Kidney epithelial cell (primary cell): Measurements from ENCODE around the gene RAD51B. TPM values are rescaled to one million over a fixed set of nuclear protein-coding genes. Genes with fewer than 3 reads are reported as not detected.

ENCODE experiments used
- DNase-seq: peaks from one replicate; pipeline ENCODE4 v3.0.0-alpha.2; 2010; ENCODE audit warnings: low read depth
- H3K27me3 ChIP-seq: 2 replicates; pipeline ENCODE4 v1.6.0; 2011; ENCODE audit warnings: low read length; ENCODE audit not compliant: control insufficient read depth, insufficient read depth
- H3K36me3 ChIP-seq: 2 replicates; pipeline ENCODE4 v1.5.1; 2011; ENCODE audit warnings: low read length; ENCODE audit not compliant: control insufficient read depth, insufficient read depth
- H3K4me3 ChIP-seq: 2 replicates; pipeline ENCODE4 v1.5.1; 2011; ENCODE audit warnings: low read depth, mild to moderate bottlenecking, control low read depth, low read length
- total RNA-seq: library from RNA; depleted of rRNA; stranded (reverse); fragments of >200 nt; gene quantifications from 2 replicates; pipeline ENCODE4 v1.2.3, GENCODE V29; 2015
- TF ChIP-seq, protein P1 (sequence below): IDR thresholded peaks from 2 replicates; pipeline ENCODE4 v1.5.1; 2011; ENCODE audit warnings: mild to moderate bottlenecking, moderate library complexity, low read length, control low read depth, inconsistent platforms; ENCODE audit not compliant: insufficient read depth, poor library complexity, severe bottlenecking

The RAD51B gene
- total RNA-seq, 1 donor from 2014 or later: 9.5 TPM

DNA sequence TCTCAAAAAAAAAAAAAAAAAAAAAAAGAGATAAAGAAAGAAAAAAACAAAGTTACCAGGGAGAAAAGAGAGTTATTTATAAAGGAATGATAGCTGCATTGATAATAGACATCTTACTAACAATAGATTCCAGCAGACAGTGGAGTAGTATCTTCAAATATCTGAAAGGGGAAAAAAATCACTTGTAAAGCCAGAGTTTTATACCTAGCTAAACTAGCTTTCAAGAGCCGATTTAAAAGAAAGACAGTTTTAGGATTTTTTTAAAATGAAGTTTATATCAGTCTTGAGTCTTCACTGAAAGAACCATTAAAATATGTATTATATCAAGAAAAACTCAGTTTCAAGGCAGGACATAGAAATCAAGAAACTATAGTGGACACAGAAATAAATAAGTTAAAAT is 710.9 kb downstream of the RAD51B start:
- TF ChIP-seq, protein P1, sequence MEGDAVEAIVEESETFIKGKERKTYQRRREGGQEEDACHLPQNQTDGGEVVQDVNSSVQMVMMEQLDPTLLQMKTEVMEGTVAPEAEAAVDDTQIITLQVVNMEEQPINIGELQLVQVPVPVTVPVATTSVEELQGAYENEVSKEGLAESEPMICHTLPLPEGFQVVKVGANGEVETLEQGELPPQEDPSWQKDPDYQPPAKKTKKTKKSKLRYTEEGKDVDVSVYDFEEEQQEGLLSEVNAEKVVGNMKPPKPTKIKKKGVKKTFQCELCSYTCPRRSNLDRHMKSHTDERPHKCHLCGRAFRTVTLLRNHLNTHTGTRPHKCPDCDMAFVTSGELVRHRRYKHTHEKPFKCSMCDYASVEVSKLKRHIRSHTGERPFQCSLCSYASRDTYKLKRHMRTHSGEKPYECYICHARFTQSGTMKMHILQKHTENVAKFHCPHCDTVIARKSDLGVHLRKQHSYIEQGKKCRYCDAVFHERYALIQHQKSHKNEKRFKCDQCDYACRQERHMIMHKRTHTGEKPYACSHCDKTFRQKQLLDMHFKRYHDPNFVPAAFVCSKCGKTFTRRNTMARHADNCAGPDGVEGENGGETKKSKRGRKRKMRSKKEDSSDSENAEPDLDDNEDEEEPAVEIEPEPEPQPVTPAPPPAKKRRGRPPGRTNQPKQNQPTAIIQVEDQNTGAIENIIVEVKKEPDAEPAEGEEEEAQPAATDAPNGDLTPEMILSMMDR: no peak

DNA sequence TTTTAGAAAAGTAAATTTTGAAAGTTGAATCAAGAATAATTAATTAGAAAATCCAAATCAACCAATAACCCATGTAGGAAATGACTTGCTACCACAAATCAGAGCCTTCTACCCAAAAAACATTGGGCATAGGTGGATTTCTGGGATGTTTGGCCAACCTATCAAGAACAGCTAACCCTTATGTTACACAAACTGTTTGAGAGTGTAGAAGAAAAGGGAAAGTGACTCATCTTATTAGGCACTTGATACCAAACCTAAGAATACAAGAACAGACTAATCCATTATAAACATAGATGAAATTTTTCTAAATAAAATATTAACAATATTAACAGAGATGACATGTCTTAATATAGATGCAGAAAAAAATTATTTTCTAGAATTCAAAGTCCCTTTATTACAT is 712.9 kb downstream of the RAD51B start:
- TF ChIP-seq, protein P1: no peak
- Histone ChIP-seq H3K27me3 (no peaks in the 10 kb centered on the region), H3K36me3 (no peaks in the 10 kb centered on the region), H3K4me3 (no peak overlapping the region)
- DNase-seq: no peak

More for the DNA sequence above, 710.9 kb downstream of the RAD51B start:
- Histone ChIP-seq H3K27me3 (no peaks in the 10 kb centered on the region), H3K4me3 (no peak overlapping the region), H3K36me3 (no peaks in the 10 kb centered on the region)
- no peak for DNase-seq

DNA sequence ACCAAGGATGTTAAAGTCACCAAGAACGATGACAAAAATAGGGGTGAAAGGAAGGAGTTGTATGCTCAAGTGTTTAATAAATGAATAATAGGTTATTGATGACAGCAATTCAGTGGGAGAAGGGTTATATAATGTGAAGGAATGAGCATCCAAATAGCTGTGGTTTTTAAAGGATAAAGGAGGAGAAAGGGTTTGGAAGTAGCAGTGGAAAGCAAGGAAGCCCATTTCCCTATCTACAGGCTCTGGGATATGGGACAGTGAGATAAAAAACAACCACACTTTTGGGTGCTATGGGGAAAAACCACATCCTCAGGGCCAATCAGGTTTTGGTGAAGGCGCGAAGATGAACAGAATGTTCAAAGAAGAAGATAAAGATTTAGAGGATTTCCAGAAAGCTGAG is 714.7 kb downstream of the RAD51B start:
- no peak for DNase-seq
- Histone ChIP-seq H3K36me3 (no peaks in the 10 kb centered on the region), H3K4me3 (no peak overlapping the region), H3K27me3 (no peaks in the 10 kb centered on the region)
- TF ChIP-seq, protein P1: no peak

DNA sequence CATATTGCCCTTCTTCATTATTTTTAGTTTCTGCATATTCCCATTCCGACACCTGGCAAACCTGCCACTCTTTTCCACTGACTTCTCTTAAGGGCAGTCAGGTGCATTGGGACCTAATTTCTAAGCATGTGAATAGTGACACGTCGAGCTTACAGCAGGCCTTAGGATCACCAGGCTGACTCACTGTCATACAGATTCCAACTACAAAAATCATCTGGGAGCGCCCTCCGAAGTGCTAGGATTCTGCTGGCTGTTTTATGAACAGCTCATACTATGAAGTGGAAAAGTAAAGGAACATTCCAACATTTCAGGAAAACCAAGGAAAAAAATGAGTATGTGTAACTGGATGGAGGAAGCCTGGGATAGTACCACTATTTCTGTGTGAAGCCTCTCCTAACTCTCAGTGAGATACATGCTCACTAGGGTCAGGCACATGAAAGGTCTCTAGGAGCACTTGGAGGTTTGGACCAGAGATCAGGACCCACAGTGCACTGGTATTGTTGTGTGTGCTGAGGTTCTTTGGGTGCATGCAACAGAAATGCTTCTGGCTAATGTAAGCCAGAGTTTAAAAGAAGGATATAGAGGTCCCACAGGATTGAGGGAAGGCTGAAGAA is 715.9 kb downstream of the RAD51B start:
- no peak for DNase-seq
- TF ChIP-seq, protein P1: no peak
- no peaks in the 10 kb centered on the region for H3K27me3 ChIP-seq

DNA sequence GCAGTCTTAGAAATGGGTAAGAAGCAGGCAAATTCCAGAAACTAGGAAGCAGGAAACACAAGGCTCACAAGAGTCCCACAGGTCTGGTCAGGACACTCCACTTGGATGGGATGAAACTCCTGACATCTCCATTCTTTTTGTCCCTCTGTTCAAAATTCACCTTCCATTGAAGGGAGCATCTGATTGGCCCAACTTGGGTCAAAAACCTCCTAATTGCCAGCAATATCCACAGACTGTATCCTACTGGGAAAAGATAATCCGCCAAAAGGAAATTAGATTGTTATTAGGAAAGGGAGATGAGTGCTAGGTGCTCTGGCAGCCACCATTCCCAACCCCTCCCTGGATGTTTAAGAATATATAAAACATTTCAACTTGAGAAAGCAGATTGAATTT is 716.4 kb downstream of the RAD51B start:
- TF ChIP-seq, protein P1: no peak
- no peak overlapping the region for H3K4me3 ChIP-seq
- no peak for DNase-seq
- H3K27me3 ChIP-seq: no peaks in the 10 kb centered on the region
- H3K36me3 ChIP-seq: no peaks in the 10 kb centered on the region

More for the DNA sequence above, 715.9 kb downstream of the RAD51B start:
- Histone ChIP-seq H3K4me3 (no peak overlapping the region), H3K36me3 (no peaks in the 10 kb centered on the region)

DNA sequence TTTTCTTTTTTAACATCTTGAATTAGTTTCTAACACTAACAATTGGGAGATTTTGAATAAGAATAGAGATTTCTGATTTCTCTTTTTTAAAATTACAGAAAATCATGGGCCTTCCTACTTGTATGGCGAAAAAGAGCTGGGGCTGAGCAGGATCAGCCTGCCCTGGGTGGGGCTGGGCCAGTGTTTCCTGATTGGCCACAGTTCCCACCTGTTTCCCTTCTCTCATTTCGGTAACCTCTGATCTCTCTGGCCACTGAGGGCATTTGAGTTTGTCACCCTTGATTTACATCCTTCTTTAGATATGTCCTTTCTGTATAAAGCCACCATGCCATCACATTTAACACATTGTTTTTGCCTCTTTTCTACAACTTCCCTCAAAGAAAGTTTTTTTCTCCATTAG is 719.1 kb downstream of the RAD51B start:
- no peak for DNase-seq
- TF ChIP-seq, protein P1: no peak
- Histone ChIP-seq H3K36me3 (no peaks in the 10 kb centered on the region), H3K27me3 (no peaks in the 10 kb centered on the region), H3K4me3 (no peak overlapping the region)
